ENCODE data around the gene WDFY2.

- TF ChIP-seq ZNF281 (CRISPR knock-in tag; IDR thresholded peaks at IDR 0.05; ENCODE audit: borderline replicate concordance) (no peak), PBX3 (CRISPR knock-in tag; IDR thresholded peaks at IDR 0.05; ENCODE audit: borderline replicate concordance) (no peak), AHR (CRISPR knock-in tag; IDR thresholded peaks at IDR 0.05) (no peak), CHD2 (IDR thresholded peaks at IDR 0.05; ENCODE audit: low read depth, low read length) (no peak), ZNF276 (CRISPR knock-in tag; IDR thresholded peaks at IDR 0.05; ENCODE audit: low read depth) (no peak), ZNF574 (CRISPR knock-in tag; IDR thresholded peaks at IDR 0.05) (no peak), RBM39 (IDR thresholded peaks at IDR 0.05; ENCODE audit: low read depth, low read length, poor library complexity, severe bottlenecking) (no peak)
Observed at GRCh38 chr13:51731759-51732158, 147.5 kb downstream of the WDFY2 start.

Measured in HepG2 (cell line).